IPS-20b (cell line): ENCODE data around the gene BPGM.

ENCODE experiments used
- H3K27ac ChIP-seq: one replicate; pipeline ENCODE4 v1.5.1; 2013; ENCODE audit warnings: low read length
- H3K27me3 ChIP-seq: 2 replicates; pipeline ENCODE4 v1.6.1; 2013; ENCODE audit warnings: mild to moderate bottlenecking, low read length, inconsistent platforms; ENCODE audit not compliant: insufficient read depth
- H3K36me3 ChIP-seq: 2 replicates; pipeline ENCODE4 v1.6.1; 2013; ENCODE audit warnings: low read depth, mild to moderate bottlenecking, inconsistent platforms, low read length, moderate library complexity; ENCODE audit not compliant: insufficient read depth
- H3K4me1 ChIP-seq: 2 replicates; pipeline ENCODE4 v1.6.1; 2013; ENCODE audit warnings: mild to moderate bottlenecking, control low read depth, inconsistent platforms, low read length, moderate library complexity; ENCODE audit not compliant: insufficient read depth
- H3K4me3 ChIP-seq: 2 replicates; pipeline ENCODE4 v1.5.1; 2013; ENCODE audit warnings: mild to moderate bottlenecking, low read length, inconsistent platforms
- H3K9ac ChIP-seq: 2 replicates; pipeline ENCODE4 v1.6.1; 2013; ENCODE audit warnings: low read depth, mild to moderate bottlenecking, inconsistent platforms, low read length, moderate library complexity
- H3K9me3 ChIP-seq: 2 replicates; pipeline ENCODE4 v1.6.1; 2013; ENCODE audit warnings: mild to moderate bottlenecking, low read depth, low read length, inconsistent platforms; ENCODE audit not compliant: insufficient read depth

BPGM gene

GRCh38 chr7:134701272-134701671 is 54.6 kb downstream of the BPGM start:
- Histone ChIP-seq H3K4me1 (peaks cover 19% of the 10 kb centered on the region), H3K36me3 (no peaks in the 10 kb centered on the region), H3K27ac (no peak overlapping the region), H3K4me3 (no peak overlapping the region), H3K9me3 (no peaks in the 10 kb centered on the region), H3K9ac (no peak overlapping the region), H3K27me3 (no peaks in the 10 kb centered on the region)

DNA sequence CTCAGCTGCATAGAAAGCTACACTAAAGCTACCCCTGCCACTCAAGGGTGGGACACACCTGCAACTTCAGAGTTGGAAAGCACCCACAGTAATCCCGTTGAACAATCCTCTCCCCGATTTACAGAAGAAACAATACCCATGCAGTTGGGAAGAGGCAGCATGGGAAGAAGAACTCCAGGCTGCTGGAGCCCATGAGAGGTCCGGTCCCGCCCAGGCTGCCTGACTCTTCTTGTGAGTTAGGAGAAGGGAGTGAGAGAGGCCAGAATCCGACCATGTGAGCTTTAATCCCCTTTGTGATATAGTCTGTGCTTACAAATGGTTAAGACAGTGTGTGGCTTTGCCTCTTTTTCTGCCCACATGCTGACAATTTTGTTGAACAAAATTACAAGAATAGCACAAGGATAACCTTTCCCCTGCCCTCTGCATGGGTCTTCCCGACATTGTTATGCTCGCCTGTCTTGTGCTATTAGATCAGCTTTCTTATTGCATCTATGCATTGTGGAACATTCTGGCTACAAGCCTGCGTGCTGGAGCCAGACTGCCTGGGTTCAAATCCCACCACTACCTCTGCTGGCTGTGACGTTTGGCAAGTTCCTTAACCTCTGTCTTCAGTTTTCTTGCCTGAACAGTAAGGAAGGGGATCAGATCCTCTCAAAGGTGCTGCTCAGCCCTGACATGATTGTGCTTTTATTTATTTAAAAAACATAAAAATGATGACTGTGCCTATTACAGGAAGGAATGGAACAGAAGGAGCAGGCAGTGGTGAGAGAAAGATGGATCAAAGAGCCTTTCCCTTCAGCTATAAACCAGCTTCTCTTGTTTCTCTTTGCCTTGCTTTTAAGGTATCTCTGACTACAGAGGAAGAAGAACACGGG is 56.0 kb downstream of the BPGM start:
- Histone ChIP-seq H3K9me3 (no peaks in the 10 kb centered on the region), H3K27me3 (no peaks in the 10 kb centered on the region), H3K9ac (no peak overlapping the region), H3K27ac (no peak overlapping the region), H3K4me1 (peaks cover 19% of the 10 kb centered on the region), H3K4me3 (no peak overlapping the region), H3K36me3 (no peaks in the 10 kb centered on the region)

- no peaks in the 10 kb centered on the region for H3K27me3 ChIP-seq
- H3K9ac ChIP-seq: no peak overlapping the region
- no peaks in the 10 kb centered on the region for H3K36me3 ChIP-seq
- H3K9me3 ChIP-seq: no peaks in the 10 kb centered on the region
- no peak overlapping the region for H3K27ac ChIP-seq
- no peak overlapping the region for H3K4me3 ChIP-seq
- H3K4me1 ChIP-seq: peaks cover 18% of the 10 kb centered on the region
These were observed 56.6 kb downstream of the BPGM start for GRCh38 chr7:134703241-134703594.

- Histone ChIP-seq H3K36me3 (no peaks in the 10 kb centered on the region), H3K27me3 (no peaks in the 10 kb centered on the region), H3K27ac (no peak overlapping the region), H3K4me3 (no peak overlapping the region), H3K9ac (no peak overlapping the region), H3K9me3 (no peaks in the 10 kb centered on the region), H3K4me1 (peaks cover 14% of the 10 kb centered on the region)
These were observed 57.1 kb downstream of the BPGM start for GRCh38 chr7:134703782-134704181.

DNA sequence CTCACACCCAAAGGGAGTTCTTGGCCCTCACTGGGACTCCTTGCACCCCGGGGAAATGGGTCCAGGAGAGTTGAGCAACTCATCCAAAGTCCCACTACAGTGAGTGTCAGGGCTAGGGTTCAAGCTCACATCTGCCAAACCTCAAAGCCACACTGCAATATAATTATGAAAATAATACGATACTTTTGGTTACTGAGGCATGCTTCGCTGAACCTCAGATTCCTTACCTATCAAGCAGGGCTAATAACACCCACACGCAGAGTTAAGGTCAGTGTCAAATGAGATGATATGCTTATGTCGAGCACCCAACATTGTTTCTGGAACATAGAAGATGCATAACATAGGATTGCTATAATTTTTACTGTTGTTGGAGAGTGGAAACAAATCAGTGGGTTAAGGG is 58.2 kb downstream of the BPGM start:
- Histone ChIP-seq H3K27ac (no peak overlapping the region), H3K4me1 (peaks cover 8% of the 10 kb centered on the region; the same call in 1 of the 2 replicates), H3K36me3 (no peaks in the 10 kb centered on the region), H3K4me3 (no peak overlapping the region), H3K9me3 (no peaks in the 10 kb centered on the region), H3K9ac (no peak overlapping the region), H3K27me3 (no peaks in the 10 kb centered on the region)

- H3K4me1 ChIP-seq: peaks cover 9% of the 10 kb centered on the region
- no peaks in the 10 kb centered on the region for H3K9me3 ChIP-seq
- H3K4me3 ChIP-seq: no peak overlapping the region
- no peaks in the 10 kb centered on the region for H3K36me3 ChIP-seq
- no peaks in the 10 kb centered on the region for H3K27me3 ChIP-seq
- H3K9ac ChIP-seq: no peak overlapping the region
- H3K27ac ChIP-seq: no peak overlapping the region
These were observed 59.1 kb downstream of the BPGM start for GRCh38 chr7:134705716-134706115.

DNA sequence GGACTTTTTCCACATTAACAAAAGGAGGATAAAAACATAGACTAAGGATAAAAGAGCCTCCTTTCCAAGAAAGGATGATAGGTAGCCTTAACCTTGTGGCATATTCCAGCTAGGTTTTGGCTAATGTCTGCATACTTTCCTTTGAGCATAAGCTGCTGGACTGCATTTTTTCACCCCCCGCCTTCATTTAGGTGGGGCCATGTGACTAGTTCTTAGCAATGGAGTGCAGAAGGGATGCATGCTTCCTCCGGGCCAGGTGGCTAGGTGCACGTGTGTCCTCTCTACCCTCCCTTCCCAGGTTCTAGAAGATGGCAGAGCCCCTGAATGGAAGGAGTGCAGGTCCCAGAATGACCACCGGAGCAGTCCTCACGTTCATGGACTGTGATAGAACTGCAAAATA is 59.8 kb downstream of the BPGM start:
- H3K27ac ChIP-seq: no peak overlapping the region
- no peaks in the 10 kb centered on the region for H3K27me3 ChIP-seq
- no peak overlapping the region for H3K4me3 ChIP-seq
- H3K4me1 ChIP-seq: peaks cover 16% of the 10 kb centered on the region
- H3K9ac ChIP-seq: no peak overlapping the region
- H3K36me3 ChIP-seq: no peaks in the 10 kb centered on the region
- no peaks in the 10 kb centered on the region for H3K9me3 ChIP-seq

DNA sequence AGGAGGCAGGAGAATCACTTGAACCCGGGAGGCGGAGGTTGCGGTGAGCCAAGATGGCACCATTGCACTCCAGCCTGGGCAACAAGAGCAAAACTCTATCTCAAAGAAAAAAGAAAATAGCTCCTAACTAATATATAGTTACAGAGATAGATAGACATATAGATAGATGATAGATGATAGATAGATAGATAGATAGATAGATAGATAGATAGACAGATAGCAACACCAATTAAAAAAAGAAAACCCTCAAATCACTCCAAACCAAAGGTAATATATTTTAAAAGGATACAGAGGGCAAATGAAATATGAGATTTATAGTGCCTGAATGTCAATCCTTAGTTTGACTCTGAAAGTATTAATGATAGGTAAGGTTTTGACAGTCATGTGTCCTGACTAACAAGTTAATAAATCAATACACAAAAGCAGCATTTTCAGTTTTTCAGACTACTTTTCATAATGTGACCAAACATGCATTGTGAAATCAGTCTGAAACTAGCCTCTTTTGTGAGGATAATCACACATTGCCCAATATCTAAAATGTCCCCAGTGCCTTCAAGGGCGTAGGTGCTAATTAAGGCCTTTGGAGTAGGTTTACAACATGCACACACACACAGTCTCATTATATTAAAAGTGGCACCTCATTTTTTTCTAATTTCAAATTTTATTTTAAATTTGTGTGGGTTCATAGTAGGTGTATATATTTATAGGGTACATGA is 61.2 kb downstream of the BPGM start:
- H3K27ac ChIP-seq: no peak overlapping the region
- H3K9ac ChIP-seq: no peak overlapping the region
- peaks cover 16% of the 10 kb centered on the region for H3K4me1 ChIP-seq
- no peak overlapping the region for H3K4me3 ChIP-seq
- H3K9me3 ChIP-seq: no peaks in the 10 kb centered on the region
- no peaks in the 10 kb centered on the region for H3K36me3 ChIP-seq
- no peaks in the 10 kb centered on the region for H3K27me3 ChIP-seq

DNA sequence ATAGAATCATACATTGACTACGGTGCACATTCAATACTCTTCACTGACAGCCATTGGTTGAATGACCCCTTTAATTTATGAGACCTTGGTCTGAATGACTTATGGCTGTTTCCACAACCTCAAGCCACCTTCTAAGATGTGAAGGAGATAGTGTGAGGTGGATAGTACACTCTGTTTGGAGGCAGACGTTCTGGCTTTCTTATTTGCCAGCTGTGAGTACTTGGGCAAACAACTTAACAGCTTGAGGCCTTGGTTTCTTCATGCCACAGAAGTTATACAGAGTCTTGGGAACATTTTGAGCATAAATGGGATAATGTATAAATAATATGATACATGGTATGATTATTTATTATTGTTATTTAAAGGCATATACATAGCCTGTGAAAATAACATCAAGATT is 62.0 kb downstream of the BPGM start:
- Histone ChIP-seq H3K27ac (no peak overlapping the region), H3K4me1 (peaks cover 13% of the 10 kb centered on the region), H3K36me3 (no peaks in the 10 kb centered on the region), H3K27me3 (no peaks in the 10 kb centered on the region), H3K4me3 (no peak overlapping the region), H3K9ac (no peak overlapping the region), H3K9me3 (no peaks in the 10 kb centered on the region)

DNA sequence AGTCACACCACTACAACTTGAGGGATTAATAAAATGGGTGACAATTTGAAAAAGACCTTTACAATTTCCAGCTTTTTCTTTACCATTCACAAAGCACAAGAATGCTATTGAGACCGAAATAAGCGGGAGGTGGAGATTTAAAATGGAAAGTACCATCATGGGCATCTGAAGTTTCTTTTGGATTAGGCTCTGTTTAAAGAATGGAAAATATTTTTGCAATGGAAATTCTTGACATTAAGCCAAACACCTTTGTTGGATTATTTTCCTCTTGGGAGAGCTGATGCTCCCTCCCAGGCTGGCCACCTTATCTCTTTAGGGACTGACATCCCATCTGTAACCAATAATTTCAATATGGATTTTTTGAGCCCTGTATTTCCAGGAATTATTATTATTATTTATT is 62.5 kb downstream of the BPGM start:
- H3K9ac ChIP-seq: no peak overlapping the region
- H3K36me3 ChIP-seq: no peaks in the 10 kb centered on the region
- no peak overlapping the region for H3K27ac ChIP-seq
- peaks cover 8% of the 10 kb centered on the region for H3K4me1 ChIP-seq
- no peaks in the 10 kb centered on the region for H3K27me3 ChIP-seq
- H3K9me3 ChIP-seq: no peaks in the 10 kb centered on the region
- no peak overlapping the region for H3K4me3 ChIP-seq

- no peaks in the 10 kb centered on the region for H3K36me3 ChIP-seq
- no peak overlapping the region for H3K4me3 ChIP-seq
- H3K9ac ChIP-seq: no peak overlapping the region
- H3K4me1 ChIP-seq: peaks cover 8% of the 10 kb centered on the region; the same call in 1 of the 2 replicates
- no peaks in the 10 kb centered on the region for H3K9me3 ChIP-seq
- H3K27me3 ChIP-seq: no peaks in the 10 kb centered on the region
- no peak overlapping the region for H3K27ac ChIP-seq
These were observed 63.8 kb downstream of the BPGM start for GRCh38 chr7:134710511-134710853.
